ENCODE data around the gene LARGE1. TPM values are rescaled to one million over a fixed set of nuclear protein-coding genes. Genes with fewer than 3 reads are reported as not detected.

LARGE1 gene
- total RNA-seq, 1 donor from 2014 or later: 2.8 TPM

GRCh38 chr22:33728847-33729246 is 191.4 kb downstream of the LARGE1 start:
- DNase-seq (ENCODE audit: low read depth, low spot score): no peak

GRCh38 chr22:33726294-33726734 is 194.0 kb downstream of the LARGE1 start:
- DNase-seq (ENCODE audit: low read depth, low spot score): no peak

GRCh38 chr22:33723915-33724314 is 196.4 kb downstream of the LARGE1 start:
- DNase-seq (ENCODE audit: low read depth, low spot score): no peak

GRCh38 chr22:33722816-33723215 is 197.5 kb downstream of the LARGE1 start:
- DNase-seq (ENCODE audit: low read depth, low spot score): no peak

- no peak for DNase-seq (ENCODE audit: low read depth, low spot score)
Measured at GRCh38 chr22:33720166-33720878, 200.0 kb downstream of the LARGE1 start.

GRCh38 chr22:33717694-33718396 is 202.4 kb downstream of the LARGE1 start:
- no peak for DNase-seq (ENCODE audit: low read depth, low spot score)

- DNase-seq (ENCODE audit: low read depth, low spot score): no peak
Measured at GRCh38 chr22:33715237-33715985, 204.9 kb downstream of the LARGE1 start.

GRCh38 chr22:33710326-33710725 is 209.9 kb downstream of the LARGE1 start:
- DNase-seq (ENCODE audit: low read depth, low spot score): no peak

GRCh38 chr22:33707581-33707980 is 212.7 kb downstream of the LARGE1 start:
- no peak for DNase-seq (ENCODE audit: low read depth, low spot score)

GRCh38 chr22:33706100-33706499 is 214.2 kb downstream of the LARGE1 start:
- DNase-seq (ENCODE audit: low read depth, low spot score): no peak

GRCh38 chr22:33699176-33699575 is 221.1 kb downstream of the LARGE1 start:
- no peak for DNase-seq (ENCODE audit: low read depth, low spot score)

GRCh38 chr22:33697640-33698039 is 222.6 kb downstream of the LARGE1 start:
- DNase-seq (ENCODE audit: low read depth, low spot score): no peak

- no peak for DNase-seq (ENCODE audit: low read depth, low spot score)
Measured at GRCh38 chr22:33691057-33691630, 229.1 kb downstream of the LARGE1 start.

- no peak for DNase-seq (ENCODE audit: low read depth, low spot score)
Measured at GRCh38 chr22:33688903-33689302, 231.4 kb downstream of the LARGE1 start.

GRCh38 chr22:33687464-33687863 is 232.8 kb downstream of the LARGE1 start:
- DNase-seq (ENCODE audit: low read depth, low spot score): no peak

GRCh38 chr22:33684087-33684486 is 236.2 kb downstream of the LARGE1 start:
- DNase-seq (ENCODE audit: low read depth, low spot score): no peak

GRCh38 chr22:33682927-33683326 is 237.3 kb downstream of the LARGE1 start:
- no peak for DNase-seq (ENCODE audit: low read depth, low spot score)

- DNase-seq (ENCODE audit: low read depth, low spot score): no peak
Measured at GRCh38 chr22:33680632-33681031, 239.6 kb downstream of the LARGE1 start.

- DNase-seq (ENCODE audit: low read depth, low spot score): no peak
Measured at GRCh38 chr22:33678523-33678922, 241.8 kb downstream of the LARGE1 start.

GRCh38 chr22:33677536-33677935 is 242.7 kb downstream of the LARGE1 start:
- no peak for DNase-seq (ENCODE audit: low read depth, low spot score)

- no peak for DNase-seq (ENCODE audit: low read depth, low spot score)
Measured at GRCh38 chr22:33674357-33674756, 245.9 kb downstream of the LARGE1 start.

GRCh38 chr22:33669746-33670145 is 250.5 kb downstream of the LARGE1 start:
- DNase-seq (ENCODE audit: low read depth, low spot score): no peak

Data from pulmonary artery endothelial cell (primary cell).